ENCODE data around the gene BIRC6. TPM values are rescaled to one million over a fixed set of nuclear protein-coding genes. Genes with fewer than 3 reads are reported as not detected.
A peak's percentile ranks its signal among the peaks of the same experiment; 100 is the strongest.
"Not testable (repeated sequence)": the region's sequence is repeated elsewhere in the genome, so short reads cannot be mapped to it uniquely, and the experiment has no call there.

BIRC6 gene
- total RNA-seq, 2 experiments from 2014 or later = 99.5 to 122 TPM

DNA sequence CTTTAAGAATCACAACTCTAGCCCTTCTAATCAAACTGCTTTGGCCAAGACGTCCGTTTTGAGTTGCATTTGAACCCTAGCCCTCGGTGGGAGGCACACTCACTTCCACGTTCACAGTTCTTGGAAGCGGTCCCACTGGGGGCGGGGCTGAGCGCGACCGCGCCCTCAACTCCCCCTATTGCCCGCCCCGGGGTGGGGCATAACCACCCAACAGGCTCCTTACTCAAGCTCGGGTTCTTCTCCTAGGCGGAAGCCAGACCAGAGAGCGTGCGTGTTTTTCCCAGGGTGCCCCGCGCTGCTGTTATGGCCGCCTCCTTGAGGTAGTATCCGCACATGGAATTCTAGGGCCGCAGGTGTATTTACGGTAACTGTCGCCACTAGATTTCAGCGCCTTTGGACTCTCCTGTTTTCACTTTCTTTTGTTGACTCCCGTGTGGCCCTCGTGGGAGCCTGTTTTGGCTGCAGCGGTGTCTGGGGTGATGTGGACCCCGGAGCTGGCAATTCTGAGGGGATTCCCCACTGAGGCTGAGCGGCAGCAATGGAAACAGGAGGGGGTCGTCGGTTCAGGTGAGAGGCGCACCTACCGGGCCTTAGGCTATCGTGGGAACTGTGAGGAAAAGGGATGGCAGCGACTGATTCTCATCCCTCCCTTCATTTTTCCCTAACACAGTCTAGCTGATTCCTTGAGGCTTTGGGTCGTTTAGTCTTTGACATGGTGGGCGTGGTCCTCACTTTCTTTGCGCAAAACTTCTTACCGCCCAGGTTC, 271.2 kb downstream of the BIRC6 start, which contains the start of gene TTC27:
TTC27 (plus strand) TSS at position 237 of the 766 bp plus-strand sequence; CDS start at position 480, 243 bp downstream.
- Mint-ChIP-seq H3K9me3 (ENCODE audit: low read depth) (no peaks in the 10 kb centered on the region), H3K4me3 (peak within 1 kb of the TSS; percentile 89), H3K36me3 (peaks cover 14% of the 10 kb centered on the region), H3K27me3 (no peaks in the 10 kb centered on the region), H3K4me1 (peaks cover 29% of the 10 kb centered on the region), H3K27ac (peak within 1 kb of the TSS; percentile 90)
- DNase-seq = peak; percentile 97
- peak; percentile 100 for ATAC-seq
- CTCF ChIA-PET = interaction anchor here (0.8 kb wide), 1 partner anchor 51 kb away, joined by 3 read pairs; no protein-coding TSS in a partner anchor

DNA sequence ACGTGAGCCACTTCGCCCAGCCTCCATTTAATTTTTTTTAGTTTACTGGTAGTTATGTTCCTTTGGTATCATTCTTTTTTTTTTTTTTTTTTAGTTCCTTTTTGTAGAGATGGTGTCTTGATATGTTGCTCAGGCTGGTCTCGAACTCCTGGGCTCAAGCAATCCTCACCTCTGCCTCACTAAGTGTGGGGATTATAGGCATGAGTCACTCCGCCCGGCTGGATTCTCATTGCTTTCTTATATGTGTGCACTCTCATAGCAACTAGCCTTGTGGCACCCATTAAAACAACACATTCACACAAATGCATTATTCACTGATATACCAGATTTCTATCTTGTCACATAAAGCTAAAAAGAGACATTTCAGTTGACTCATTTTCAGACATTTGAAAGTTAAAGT, 275.3 kb downstream of the BIRC6 start:
- CTCF ChIA-PET = no interaction called here

DNA sequence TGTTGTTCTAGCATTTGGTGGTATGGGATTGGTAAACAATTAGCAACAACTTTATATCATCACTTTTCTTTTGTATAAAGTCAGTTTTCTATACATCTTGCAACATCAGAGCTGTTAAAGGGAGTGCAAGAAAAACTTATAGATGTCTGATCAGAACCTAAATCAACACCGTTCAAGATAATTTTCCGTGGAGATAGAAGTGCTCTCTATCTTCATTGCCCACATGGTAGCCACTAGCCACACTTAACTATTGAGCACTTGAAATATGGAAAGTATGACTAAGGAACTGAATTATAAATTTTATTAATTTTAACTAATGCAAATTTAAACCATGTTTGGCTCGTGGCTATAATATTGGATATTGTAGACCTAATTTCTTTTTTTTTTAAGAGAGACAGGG, 276.2 kb downstream of the BIRC6 start:
- CTCF ChIA-PET = no interaction called here
- Mint-ChIP-seq H3K9me3 (ENCODE audit: low read depth) (no peaks in the 10 kb centered on the region), H3K27me3 (no peaks in the 10 kb centered on the region)

More for the DNA sequence above, 275.3 kb downstream of the BIRC6 start:
- ATAC-seq (no peak), DNase-seq (no peak)
- Mint-ChIP-seq H3K36me3 (peaks cover 14% of the 10 kb centered on the region), H3K9me3 (ENCODE audit: low read depth) (no peaks in the 10 kb centered on the region), H3K4me3 (no peak overlapping the region), H3K4me1 (peaks cover 26% of the 10 kb centered on the region), H3K27ac (peak overlapping the region; percentile 32), H3K27me3 (no peaks in the 10 kb centered on the region)

DNA sequence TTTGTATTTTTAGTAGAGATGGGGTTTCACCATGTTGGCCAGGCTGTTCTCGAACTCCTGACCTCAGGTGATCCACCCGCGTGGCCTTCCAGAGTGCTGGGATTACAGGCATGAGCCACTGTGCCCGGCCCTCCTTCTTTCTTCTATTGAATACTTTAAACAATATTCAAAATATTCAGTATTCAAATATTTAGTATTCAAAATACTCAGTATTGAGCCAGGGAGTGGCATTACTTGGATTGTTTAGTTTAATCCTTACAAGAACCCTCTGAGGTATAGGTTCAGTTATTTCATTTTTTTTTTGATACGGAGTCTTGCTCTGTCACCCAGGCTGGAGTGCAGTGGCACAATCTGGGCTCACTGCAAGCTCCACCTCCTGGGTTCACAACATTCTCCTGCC, 281.7 kb downstream of the BIRC6 start:
- H3K27ac Mint-ChIP-seq; CTCF ChIA-PET; H3K4me3 Mint-ChIP-seq; DNase-seq; H3K9me3 Mint-ChIP-seq (ENCODE audit: low read depth); H3K4me1 Mint-ChIP-seq; H3K27me3 Mint-ChIP-seq; ATAC-seq: not testable (repeated sequence)
- H3K36me3 Mint-ChIP-seq = peaks cover 16% of the 10 kb centered on the region

More for the DNA sequence above, 276.2 kb downstream of the BIRC6 start:
- Mint-ChIP-seq H3K4me1 (peaks cover 19% of the 10 kb centered on the region), H3K4me3 (no peak overlapping the region), H3K36me3 (peaks cover 14% of the 10 kb centered on the region), H3K27ac (no peak overlapping the region)
- DNase-seq (no peak), ATAC-seq (no peak)

DNA sequence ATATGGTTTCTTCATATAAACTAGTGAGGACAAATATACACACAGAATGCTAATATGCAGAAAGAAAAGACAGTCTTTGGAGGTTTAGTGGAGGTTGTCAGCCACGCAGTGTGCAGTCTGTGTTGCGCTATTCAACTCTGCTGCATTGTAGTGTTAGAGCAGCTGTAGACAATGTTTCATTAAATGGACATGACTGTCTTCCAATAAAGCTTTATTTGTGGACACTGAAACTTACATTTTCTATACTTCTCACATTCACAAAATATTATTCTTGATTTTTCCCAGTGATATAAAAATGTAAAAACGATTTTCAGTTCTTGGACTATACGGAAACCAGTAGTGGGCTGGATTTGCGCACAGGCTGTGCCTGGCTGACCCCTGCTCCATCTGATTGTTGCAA, 284.4 kb downstream of the BIRC6 start:
- Mint-ChIP-seq H3K4me1 (no peaks in the 10 kb centered on the region), H3K27ac (no peak overlapping the region), H3K36me3 (peaks cover 19% of the 10 kb centered on the region), H3K4me3 (no peak overlapping the region), H3K9me3 (ENCODE audit: low read depth) (no peaks in the 10 kb centered on the region), H3K27me3 (no peaks in the 10 kb centered on the region)
- DNase-seq (no peak), ATAC-seq (no peak)
- CTCF ChIA-PET = no interaction called here

DNA sequence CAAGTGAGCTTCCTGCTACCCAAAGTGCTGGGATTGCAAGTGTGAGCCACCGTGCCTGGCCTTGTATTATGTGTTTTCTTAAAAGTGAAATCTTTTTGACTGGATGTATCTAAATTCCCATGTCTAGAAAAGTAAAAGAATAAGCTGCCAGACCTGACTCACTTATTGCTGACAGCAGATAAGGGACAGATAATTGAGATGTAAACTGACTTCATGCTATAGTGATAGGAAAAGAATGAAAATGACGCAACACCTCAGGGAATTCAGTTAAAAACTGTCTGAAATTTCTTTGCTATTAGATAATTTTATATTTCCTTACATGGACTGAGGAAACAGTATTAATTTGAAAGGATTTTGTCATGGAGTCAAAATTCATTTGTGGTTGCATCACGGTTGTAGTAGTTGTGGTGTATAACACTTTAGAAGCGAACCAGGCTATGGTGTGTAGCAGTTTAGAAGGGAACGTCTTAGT, 290.4 kb downstream of the BIRC6 start:
- Mint-ChIP-seq H3K4me1 (no peaks in the 10 kb centered on the region), H3K4me3 (no peak overlapping the region), H3K9me3 (ENCODE audit: low read depth) (no peaks in the 10 kb centered on the region), H3K27me3 (no peaks in the 10 kb centered on the region), H3K27ac (no peak overlapping the region), H3K36me3 (peaks cover 28% of the 10 kb centered on the region)
- no peak for ATAC-seq
- CTCF ChIA-PET = no interaction called here
- DNase-seq = no peak

DNA sequence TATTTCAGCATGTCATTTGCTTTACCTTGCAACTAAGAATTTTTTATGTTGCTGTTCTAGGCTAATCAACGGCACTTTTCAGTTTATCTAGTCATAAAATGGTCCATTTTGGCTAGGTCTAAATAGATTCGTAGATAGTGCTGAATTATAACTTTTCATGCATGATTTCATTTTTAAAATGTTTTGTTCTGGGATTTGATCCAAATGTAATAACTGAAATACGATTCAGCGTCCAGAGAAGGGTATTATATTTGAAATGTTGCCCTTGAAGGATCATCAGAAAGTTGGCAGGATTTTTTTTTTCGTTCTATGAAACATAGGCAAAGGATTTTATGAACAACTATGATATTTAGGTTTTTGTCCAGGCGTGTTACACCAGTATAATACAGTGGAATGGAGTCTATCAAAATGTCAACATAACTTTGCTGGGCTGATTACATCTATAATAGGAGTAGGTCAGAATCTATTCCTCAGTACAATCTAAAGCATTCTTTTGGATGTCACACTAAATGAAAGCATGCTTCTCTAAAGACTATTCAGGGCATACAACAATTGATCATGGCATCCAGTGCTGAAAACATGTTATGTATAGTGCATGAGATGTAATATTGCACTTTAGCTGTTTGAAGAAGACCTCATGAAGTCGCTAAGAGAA, 295.9 kb downstream of the BIRC6 start:
- Mint-ChIP-seq H3K4me1 (no peaks in the 10 kb centered on the region), H3K9me3 (ENCODE audit: low read depth) (no peaks in the 10 kb centered on the region), H3K36me3 (peaks cover 34% of the 10 kb centered on the region), H3K27ac (no peak overlapping the region), H3K4me3 (no peak overlapping the region), H3K27me3 (no peaks in the 10 kb centered on the region)
- CTCF ChIA-PET = no interaction called here
- ATAC-seq (no peak), DNase-seq (no peak)

DNA sequence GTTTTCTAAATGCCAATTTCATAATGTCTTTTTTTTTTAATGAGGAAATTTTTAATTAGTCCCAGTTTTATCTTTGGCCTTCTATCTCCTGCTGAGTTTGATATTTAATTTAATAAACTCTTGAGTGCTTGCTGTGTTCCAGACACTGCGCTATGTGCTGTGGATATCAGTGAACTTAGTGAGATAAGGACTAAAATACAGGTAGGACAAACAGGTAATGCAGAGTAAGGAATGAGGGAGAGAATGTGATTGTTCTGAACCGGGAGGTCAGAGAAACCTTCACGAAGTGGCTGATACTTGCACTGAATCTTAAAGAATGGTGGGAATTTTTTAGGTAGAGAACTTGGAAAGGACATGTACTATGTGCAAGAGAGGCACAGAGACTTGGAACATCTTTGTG, 299.2 kb downstream of the BIRC6 start:
- Mint-ChIP-seq H3K4me3 (no peak overlapping the region), H3K4me1 (no peaks in the 10 kb centered on the region), H3K9me3 (ENCODE audit: low read depth) (no peaks in the 10 kb centered on the region), H3K27me3 (no peaks in the 10 kb centered on the region), H3K36me3 (peaks cover 41% of the 10 kb centered on the region), H3K27ac (no peak overlapping the region)
- ATAC-seq = no peak
- CTCF ChIA-PET = no interaction called here
- no peak for DNase-seq

DNA sequence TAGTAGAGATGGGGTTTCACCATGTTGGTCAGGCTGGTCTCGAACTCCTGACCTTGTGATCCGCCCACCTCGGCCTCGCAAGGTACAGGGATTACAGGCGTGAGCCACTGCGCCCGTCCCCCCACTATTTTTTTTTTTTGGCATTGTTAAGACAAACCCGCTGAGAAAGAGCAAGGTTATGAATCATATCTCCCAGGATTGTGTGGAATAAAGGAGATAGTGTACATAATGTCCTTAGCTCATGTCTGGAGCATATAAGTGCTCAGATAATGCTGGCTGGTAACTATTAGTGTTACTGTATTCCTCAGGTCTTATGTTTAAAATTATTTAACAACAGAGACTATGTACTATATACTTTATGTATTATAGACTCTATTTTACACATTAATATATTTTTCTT, 307.0 kb downstream of the BIRC6 start:
- ATAC-seq (no peak), DNase-seq (no peak)
- no peak overlapping the region for H3K27ac Mint-ChIP-seq
- CTCF ChIA-PET = no interaction called here
- H3K27me3 Mint-ChIP-seq = no peaks in the 10 kb centered on the region
- H3K4me3 Mint-ChIP-seq = no peak overlapping the region
- no peaks in the 10 kb centered on the region for H3K9me3 Mint-ChIP-seq (ENCODE audit: low read depth)
- H3K36me3 Mint-ChIP-seq = peaks cover 42% of the 10 kb centered on the region
- no peaks in the 10 kb centered on the region for H3K4me1 Mint-ChIP-seq

DNA sequence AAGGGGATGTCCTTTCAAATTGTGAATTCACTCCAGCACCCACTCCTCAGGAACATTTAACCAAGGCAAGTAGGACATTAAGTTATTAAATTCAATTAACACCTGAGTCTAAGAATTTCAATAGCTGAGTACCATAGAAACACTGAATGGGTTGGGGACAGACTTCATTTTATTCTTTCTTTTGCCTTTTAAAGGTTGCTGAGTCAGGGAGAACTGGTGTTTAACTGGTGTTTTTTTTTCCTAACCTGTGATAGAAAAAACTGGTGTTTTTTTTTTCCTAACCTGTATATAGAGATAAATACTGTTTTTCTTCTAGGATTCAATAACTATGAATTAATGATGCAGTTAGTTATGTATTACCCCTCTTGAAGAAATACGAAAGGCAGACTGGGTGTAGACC, 309.9 kb downstream of the BIRC6 start:
- no peak for DNase-seq
- Mint-ChIP-seq H3K4me1 (no peaks in the 10 kb centered on the region), H3K9me3 (ENCODE audit: low read depth) (no peaks in the 10 kb centered on the region), H3K27ac (no peak overlapping the region), H3K27me3 (no peaks in the 10 kb centered on the region), H3K4me3 (no peak overlapping the region), H3K36me3 (peaks cover 25% of the 10 kb centered on the region)
- CTCF ChIA-PET = interaction anchor here (0.7 kb wide), 1 partner anchor 165 kb away, joined by 4 read pairs; no protein-coding TSS in a partner anchor
- ATAC-seq = no peak

DNA sequence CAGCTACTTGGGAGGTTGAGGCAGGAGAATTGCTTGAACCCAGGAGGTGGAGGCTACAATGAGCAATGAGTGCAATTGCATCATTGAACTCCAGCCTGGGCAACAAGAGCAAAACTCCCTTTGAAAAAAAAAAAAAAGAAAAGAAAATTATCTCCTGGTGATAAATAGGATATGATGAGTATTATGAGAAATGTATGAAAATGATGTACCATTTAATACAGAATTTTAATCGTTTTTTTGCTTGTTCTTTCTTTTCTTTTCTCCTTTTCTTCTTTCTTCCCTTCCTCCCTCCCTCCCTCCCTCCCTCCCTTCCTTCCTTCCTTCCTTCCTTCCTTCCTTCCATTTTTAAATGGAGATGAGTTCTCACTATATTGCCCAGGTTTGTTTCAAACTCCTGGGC, 311.4 kb downstream of the BIRC6 start:
- DNase-seq = no peak
- Mint-ChIP-seq H3K27me3 (no peaks in the 10 kb centered on the region), H3K4me1 (no peaks in the 10 kb centered on the region), H3K4me3 (no peak overlapping the region), H3K36me3 (peaks cover 30% of the 10 kb centered on the region), H3K27ac (no peak overlapping the region), H3K9me3 (ENCODE audit: low read depth) (no peaks in the 10 kb centered on the region)
- CTCF ChIA-PET = no interaction called here
- no peak for ATAC-seq

Measured in activated CD8-positive, alpha-beta memory T cell treated with anti-CD3 and anti-CD28 coated beads, Interleukin-2, amount 10 ng/mL, durations not matched to agents 7 days and 5 days (primary cell).